ENCODE results near the gene GDE1.

DNA sequence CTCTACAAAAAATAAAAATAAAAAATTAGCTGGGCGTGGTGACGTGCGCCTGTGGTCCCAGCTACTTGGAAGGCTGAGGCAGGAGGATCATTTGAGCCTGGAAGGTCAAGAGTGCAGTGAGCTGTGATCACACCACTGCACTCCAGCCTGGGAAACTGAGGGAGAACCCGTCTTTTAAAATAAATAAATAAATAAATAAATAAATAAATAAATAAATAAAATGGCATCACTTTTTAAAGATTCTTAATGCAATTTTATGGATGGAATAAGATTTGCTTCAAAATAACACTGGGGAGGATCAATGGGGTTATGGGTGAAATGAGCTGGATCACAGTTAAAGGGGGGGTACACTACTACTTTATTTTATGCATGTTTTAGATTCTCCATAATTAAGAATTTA lies 14.9 kb downstream of the GDE1 start:
- TF ChIP-seq, protein P1, sequence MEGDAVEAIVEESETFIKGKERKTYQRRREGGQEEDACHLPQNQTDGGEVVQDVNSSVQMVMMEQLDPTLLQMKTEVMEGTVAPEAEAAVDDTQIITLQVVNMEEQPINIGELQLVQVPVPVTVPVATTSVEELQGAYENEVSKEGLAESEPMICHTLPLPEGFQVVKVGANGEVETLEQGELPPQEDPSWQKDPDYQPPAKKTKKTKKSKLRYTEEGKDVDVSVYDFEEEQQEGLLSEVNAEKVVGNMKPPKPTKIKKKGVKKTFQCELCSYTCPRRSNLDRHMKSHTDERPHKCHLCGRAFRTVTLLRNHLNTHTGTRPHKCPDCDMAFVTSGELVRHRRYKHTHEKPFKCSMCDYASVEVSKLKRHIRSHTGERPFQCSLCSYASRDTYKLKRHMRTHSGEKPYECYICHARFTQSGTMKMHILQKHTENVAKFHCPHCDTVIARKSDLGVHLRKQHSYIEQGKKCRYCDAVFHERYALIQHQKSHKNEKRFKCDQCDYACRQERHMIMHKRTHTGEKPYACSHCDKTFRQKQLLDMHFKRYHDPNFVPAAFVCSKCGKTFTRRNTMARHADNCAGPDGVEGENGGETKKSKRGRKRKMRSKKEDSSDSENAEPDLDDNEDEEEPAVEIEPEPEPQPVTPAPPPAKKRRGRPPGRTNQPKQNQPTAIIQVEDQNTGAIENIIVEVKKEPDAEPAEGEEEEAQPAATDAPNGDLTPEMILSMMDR (IDR thresholded peaks at IDR 0.05): no peak
- TF ChIP-seq POLR2AphosphoS5 (IDR thresholded peaks at IDR 0.05) (no peak), POLR2A (IDR thresholded peaks at IDR 0.05) (no peak)

Measured in breast epithelium (tissue), 3 donors.